DMS114 treated with DMSO at 0.1 percent for 48 hours (cell line): ENCODE data around the gene HMCN1.

Source experiments
- DNase-seq: peaks from one replicate; lab custom pipeline; 2025; ENCODE audit not compliant: unreplicated experiment; lab: John Stamatoyannopoulos, UW

HMCN1 gene

DNA sequence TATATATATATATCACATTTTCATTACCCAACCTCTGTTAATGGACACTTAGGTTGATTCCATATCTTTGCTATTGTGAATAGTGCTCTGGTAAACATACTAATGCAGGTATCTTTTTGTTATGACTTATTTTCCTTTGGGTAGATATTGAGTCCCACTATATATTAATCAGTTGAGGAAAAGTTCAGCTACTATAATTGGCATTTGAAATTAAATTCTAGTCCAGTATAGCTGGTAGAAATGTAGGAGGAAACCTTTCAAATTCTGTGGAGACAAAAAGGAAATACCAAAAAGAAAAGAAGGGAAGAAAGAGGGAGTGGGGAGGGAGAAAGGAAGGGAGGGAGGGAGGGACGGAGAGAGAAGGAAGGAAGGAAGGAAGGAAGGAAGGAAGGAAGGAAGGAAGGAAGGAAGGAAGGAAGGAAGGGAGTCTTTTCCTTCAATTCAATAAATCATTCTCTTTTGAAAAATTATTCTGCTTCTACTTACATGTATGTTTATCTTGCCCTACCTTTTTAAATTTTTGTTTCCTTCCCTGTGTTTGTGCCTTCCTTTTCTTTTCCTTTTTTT, 329.0 kb downstream of the HMCN1 start:
- DNase-seq, result no peak

DNA sequence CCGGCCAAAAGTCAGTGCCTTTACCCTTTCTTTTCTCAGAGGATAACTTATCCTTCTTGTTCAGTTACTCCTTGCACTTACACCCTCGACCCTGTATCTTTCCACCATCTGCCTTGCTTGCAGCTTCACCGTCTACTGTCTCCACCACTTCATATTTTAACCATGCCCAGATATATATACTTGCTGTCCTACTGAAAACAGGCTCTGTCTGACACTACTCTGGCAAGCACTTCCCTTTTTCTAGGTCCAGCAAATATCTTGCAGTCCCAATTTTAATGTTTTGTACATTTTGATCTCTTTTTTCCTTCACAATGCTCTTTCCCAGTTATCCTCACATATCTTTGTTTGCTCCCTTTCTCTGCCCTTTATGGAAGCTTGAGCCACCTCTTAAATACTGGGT, 332.2 kb downstream of the HMCN1 start:
- DNase-seq, result no peak

DNA sequence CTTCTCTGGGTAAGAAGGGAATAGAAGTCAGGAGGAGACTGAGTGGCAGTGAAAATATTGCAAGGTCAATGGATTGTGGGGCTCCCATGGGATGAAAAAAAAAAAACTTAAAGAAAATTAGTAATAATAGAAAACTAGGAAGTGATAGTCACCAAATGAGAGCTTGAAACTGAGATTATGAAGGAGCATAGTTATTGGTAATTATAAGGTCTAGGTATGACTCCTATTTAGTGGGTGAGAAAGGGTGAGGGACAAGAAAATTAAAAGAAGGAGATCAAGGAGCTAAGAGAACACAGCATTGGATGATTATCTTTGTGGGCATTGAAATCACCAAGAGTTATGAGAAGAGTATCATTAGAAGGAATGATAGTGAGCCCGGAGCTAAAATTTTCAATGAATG, 339.5 kb downstream of the HMCN1 start:
- no peak for DNase-seq

DNA sequence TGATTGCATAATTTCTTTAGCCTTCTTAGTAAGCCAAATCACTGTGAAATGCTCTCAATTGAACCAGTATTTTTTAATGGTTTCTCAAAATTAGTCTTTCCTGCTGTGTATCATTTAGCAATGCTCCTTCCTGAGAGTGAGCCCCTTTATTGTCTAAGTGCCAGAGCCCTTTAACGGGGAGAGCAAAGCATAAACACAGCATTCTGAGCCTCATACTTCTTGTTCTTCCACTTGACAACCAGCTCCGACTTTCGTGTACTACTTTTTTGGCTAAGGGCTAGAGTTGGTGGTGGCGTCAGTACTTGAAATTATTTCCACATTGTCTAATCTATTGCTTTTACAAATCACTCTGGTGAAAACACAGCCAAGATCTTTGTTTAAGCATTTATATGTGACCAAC, 341.8 kb downstream of the HMCN1 start:
- no peak for DNase-seq

DNA sequence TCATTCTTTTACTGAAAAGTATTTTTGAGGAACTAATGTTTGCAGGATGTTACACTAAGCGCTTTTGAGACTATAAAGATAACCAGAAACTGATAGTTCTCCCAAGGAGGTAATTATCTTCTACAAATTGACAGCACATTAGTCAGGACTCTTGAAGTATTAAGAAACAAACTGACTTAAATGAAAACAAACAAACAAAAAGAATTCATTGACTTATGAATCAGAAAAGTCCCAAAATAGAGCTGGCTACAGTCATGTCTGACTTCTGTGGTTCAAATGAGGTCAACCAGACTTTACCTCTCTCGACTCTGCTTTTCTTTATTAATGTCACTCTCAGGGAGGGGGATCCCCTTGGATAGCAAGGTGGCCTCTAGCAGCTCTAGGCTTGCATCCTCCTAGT, 344.1 kb downstream of the HMCN1 start:
- no peak for DNase-seq

DNA sequence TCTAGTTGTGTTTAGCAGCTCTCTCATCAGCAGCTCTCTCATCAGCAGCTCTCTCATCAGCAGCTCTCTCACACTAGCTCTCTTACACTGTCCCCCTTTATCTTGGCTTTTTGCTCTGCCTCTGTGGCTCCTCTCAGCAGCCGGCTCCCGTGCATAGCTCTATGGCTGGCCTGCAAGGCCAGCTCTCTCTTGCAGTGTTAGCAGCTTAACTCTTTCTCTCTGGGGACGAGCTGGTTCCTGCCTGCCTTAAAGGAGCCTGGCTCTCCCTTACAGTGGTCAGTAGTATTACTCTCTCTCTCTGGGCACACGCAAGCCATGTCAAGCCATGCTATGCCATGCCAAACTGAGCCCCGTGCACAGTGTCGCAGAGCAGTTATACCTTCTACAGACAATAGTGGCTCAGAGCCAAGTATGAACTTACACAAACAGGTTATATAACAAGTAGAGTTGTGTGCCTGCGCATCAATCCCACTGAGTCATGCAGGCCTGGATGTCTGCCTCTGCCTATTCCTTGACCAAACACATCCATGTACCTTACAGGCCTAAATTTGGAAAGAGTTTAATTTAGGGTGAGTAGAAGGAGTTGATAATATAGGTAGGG, 345.0 kb downstream of the HMCN1 start:
- no peak for DNase-seq

DNA sequence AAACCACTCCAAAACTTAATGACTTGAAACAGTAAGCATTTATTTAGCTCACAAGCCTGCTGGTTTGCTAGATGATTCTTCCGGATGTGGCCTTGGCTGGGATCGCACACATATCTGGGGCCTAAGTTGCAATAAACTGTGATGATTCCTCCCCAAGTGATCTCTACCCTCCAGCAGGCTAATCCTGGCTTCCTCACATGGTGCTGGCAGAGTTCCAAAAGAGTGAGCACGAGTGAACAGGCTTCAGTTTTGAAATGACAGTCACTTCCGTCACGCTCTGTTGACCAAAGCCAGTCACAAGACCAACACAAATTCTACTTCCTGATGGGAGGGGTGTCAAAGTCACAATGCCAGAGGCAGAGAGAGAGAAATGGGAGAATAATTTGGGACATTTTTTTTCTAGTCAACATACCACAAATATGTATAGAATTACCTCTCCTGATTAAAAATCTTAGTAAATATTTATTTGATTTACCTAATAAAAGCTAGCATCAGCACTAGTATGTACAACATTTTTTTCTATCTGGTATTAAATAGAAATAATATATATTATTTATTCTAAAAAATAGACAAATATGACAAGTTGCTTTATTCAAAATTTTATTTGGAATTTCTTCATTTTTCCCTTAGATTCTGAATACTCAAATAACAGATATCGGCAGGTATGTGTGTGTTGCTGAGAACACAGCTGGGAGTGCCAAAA, 348.2 kb downstream of the HMCN1 start:
- no peak for DNase-seq

DNA sequence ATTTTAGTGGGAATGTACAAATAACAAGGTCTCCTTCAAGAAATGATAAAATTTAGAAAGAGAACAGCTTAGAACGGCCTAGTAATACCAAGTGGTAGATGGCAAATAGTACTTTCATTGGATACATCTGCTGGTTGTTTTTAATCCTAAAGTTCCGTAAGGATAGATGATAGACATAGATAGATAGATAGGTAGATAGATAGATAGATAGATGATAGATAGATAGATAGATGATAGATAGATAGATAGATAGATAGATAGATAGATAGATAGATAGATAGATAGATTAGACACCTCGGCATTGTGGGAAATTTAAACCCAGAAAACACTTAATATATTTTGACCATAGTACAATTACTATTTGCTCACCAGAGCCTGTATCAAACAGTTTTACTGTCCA, 352.4 kb downstream of the HMCN1 start:
- DNase-seq, result no peak

DNA sequence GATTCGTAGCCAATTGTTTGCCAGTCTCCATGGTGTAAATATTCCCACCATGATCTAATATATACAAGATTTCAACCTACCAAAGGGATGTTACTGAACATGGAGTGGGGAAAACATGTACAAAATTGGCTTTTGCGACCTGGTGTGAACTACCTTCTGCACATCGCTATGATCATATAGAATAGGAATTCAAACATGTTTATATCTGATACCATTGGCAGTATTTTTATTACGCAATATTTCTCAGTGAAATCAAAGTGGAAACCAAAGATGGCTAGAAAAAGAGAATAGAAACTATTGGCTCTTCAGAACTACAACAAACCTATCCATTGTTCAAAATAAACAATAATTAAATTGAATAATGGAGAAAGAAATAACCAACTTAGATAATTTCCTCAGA, 355.7 kb downstream of the HMCN1 start:
- DNase-seq, result no peak

DNA sequence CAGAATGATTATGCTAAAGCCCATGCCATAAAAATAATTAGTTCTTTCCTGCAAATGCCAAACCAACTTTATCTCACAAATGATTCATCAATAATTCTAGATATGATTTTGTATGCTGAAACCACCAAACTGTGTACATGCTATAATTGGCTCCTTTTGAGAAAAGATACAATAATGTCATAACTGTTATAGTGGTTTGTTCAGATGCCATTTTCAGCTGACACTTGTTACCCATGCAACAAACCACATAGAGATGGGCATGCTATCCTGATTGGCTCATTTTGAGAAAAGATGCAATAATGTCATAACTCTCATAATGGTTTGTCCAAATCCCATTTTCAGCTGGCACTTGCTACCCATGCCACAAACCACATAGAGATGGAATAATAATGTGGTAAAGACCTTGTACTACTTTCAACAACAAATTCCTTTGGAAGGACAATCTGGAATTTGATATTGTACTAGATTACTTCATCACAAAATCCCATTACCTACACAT, 357.1 kb downstream of the HMCN1 start:
- DNase-seq, result no peak

DNA sequence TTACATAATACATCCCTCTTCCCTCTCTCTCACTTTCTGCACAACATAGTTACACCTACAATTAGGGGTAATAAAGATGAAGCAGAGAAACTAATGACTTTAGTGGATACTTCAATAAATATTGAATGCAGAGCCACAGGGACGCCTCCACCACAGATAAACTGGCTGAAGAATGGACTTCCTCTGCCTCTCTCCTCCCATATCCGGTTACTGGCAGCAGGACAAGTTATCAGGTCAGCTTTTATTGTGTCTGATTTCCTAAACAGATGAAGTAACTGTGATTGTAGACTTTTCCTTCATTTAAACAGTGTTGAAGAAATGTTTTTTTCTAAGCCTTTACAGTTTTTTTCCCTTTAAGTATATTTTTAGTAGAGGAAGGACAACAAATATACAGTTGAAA, 359.2 kb downstream of the HMCN1 start:
- DNase-seq, result no peak

DNA sequence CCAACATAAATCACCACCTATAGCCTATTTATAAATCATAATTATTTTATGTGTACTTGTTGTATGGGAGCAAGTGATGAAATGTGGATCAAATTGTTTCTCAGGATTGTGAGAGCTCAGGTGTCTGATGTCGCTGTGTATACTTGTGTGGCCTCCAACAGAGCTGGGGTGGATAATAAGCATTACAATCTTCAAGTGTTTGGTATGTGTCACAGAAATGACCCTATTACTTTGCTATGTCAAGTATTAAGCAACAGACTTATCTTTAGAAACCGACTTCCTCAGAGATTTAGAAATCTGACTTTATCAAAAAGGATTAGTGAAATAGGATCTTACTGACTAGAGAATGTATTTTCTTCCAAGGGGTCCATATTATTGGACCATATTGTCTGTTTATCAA, 360.0 kb downstream of the HMCN1 start:
- DNase-seq, result no peak

DNA sequence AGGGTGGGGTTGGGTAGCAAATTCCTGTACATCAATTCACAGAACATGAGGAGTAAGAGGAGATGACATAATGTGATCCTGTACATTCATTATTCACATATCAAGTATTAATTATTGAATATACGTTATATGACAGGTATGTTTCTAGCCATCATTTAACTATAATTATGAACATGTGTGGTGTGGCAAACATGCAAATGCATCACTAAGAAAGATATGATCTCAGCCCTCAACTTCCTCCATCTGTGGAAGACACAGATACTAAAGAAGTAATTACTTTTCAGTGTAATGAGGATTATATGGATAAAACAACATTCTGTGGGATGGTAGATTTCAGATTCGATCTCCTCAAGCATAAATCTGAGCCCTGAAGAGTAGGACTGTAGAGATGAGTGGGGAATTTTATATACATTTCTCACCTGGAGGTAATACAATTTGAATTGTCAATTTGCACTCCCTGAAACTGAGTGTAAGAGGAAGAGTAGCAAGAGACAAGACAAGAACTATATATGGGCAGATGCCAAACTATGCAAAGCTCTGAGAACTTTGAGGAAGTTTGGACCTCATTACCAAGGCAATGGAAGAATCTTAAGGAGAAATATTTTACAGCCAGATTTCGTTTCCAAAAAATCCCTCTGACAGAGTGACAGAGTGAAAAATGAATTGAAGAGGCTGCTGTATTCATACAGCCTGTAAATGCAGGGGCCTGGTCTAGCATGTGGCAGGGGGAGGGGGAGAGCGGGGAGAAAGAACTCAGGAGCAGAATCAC, 365.3 kb downstream of the HMCN1 start:
- no peak for DNase-seq

DNA sequence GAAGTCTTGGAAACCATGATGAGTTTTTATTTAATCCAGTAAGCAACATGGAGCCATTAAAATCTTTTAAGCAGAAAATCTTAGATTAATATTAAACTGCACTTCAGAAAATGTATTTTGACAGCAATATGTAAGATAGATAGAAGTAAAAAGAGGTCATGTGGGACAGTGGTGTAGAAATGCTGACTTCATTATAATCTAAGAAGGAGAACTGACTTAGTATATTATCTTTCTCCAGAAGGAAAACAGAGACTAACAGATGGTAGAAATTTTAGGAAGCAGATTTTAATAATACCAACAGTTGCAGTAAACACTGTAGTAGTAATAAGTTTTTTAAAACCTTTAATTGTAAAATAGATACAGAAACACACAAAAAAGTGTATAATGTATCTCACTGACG, 367.9 kb downstream of the HMCN1 start:
- no peak for DNase-seq

DNA sequence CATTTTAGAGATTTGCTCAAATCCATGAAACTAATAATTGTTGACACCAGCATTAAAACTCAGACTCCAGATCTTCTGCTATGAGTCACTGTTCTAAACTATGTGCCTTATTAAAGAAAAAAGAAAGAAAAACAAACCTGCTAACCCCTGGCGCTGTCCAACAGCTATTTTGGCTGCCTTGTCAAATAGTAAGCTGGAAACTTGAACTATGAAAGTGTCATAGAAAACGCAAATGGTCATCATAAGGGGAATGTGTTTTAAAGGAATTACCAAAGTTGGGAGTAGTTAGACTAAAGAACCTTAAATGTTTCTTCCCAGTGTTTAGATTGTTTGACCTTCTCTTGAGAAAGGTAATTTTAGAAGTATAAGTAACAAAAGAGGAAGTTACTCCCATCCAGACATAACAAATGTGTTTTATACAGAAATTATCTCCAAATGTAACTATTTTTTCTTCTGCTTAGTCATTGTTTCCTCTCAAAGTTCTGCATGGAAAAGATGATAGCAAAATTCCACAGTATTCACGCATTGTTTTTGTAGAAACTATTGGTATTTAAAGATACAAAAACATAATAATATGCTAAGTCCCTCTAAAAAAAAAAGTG, 368.5 kb downstream of the HMCN1 start:
- DNase-seq, result no peak

DNA sequence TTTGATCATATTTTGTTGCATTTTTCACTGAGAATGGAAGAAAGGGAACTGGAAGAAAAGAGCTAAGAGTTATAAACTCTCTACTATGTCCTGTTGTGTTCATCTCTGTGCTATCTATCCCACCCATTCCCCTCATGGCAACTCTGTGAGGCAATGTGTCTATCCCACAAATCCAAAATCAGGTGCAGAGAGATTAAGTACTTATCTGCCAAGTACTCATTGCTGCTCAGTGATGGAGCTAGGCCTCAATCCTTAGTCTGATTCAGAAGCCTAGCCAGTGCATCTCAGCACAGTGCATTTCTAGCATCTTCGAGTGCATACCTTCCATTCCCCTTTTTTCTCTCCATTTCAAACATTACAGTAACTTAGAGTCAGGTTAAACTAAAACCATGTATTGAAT, 370.3 kb downstream of the HMCN1 start:
- no peak for DNase-seq

DNA sequence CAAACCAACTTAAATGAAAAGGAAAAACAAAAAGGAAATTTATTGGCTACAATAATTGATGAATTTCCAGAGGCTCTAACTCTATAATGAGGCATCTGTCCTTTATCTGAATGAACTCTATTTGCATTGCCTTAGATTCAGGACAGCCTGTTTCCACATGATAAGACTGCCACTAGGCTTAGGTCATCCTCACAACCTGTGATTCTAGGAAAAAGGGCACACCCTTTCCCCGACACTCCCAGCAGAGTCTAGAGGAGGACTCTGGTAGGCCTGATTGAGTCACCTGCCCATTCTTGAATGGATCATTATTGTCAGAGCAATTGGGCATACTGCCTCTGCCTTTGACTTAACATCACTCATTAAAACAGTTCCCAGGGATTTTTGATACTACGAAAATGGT, 378.1 kb downstream of the HMCN1 start:
- DNase-seq, result no peak

DNA sequence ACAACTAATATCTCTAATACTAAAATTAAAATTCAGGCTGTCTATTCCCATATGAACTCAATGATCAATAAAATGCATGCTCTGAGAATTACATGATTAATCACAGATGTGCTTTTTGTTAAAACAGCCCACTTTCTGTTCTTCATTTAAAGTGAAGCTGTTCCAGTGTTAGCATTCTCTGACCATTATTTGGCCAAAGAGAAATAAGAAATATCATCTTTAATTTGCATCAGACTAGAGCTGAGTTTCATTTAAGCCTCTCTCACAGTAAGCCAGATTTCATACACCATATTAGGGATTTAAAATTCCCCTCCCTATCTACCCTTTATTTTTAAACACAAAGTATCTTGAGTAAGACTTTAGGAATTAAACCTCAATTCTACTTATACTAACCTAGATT, 379.3 kb downstream of the HMCN1 start:
- DNase-seq, result no peak

DNA sequence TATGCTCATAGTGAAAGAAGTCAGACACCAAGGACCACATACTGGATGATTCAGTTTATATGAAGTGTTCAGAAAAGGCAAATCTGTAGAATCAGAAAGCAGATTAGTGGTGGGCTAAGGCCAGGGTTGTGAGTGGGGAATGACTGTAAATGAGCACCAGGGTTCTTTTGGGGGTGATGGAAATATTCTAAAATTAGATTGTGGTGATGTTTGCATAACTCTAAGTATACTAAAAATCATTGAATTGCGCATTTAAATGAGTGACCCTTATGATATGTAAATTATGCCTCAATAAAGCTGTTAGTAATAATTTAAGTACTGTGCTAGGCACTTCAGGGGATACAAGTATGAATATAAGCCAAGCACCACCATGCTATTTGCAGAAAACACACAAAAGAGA, 384.5 kb downstream of the HMCN1 start:
- no peak for DNase-seq

DNA sequence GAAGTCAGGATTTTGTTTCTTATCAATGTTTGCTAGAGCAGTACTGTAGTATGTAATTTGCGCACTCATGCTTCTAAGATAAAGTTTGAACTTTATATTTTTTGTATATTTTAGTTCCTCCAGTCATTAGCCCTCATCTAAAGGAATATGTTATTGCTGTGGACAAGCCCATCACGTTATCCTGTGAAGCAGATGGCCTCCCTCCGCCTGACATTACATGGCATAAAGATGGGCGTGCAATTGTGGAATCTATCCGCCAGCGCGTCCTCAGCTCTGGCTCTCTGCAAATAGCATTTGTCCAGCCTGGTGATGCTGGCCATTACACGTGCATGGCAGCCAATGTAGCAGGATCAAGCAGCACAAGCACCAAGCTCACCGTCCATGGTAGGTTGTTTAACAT, 388.6 kb downstream of the HMCN1 start:
- no peak for DNase-seq

DNA sequence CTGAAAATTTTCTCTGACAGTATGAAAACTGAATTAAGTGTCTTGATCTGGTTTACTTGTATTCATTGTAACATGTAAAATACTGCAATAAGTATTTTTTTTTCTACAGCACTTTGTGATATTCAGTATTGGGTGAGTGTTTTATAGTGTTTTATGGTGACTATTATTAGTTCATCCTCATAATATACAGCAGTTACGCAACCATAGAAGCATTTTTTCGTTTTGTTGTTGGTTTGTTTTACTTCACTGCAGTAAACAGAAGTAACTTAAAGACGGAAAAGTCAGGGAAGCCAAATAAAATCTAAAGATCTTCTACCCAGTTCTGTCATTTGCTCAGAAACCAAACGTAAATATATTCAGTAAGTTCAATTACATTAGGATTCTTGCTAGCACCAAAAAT, 390.8 kb downstream of the HMCN1 start:
- DNase-seq, result no peak

DNA sequence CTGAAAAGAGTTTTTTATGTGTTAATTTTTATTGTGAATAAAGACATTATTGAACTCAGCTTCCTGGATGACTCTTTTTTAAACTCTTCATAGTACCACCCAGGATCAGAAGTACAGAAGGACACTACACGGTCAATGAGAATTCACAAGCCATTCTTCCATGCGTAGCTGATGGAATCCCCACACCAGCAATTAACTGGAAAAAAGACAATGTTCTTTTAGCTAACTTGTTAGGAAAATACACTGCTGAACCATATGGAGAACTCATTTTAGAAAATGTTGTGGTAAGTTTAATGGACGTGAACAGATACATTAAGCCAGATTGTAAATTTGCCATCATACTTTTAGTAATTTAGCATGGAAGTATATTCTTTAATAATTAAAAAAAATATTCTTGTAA, 391.3 kb downstream of the HMCN1 start:
- no peak for DNase-seq
